UCSD-AML1 (cell line): ENCODE measurements around the gene SNAP29.
"Not testable (repeated sequence)": the region's sequence is repeated elsewhere in the genome, so short reads cannot be mapped to it uniquely, and the experiment has no call there.

Experiments
- DNase-seq: peaks from one replicate; lab custom pipeline; 2025; ENCODE audit not compliant: unreplicated experiment; lab: John Stamatoyannopoulos, UW

Gene SNAP29

GRCh38 chr22:20834206-20834605 is 24.6 kb upstream of the SNAP29 start:
- no peak for DNase-seq

- DNase-seq, result no peak
These were observed 24.1 kb upstream of the SNAP29 start for GRCh38 chr22:20834725-20835124.

- DNase-seq, result no peak
These were observed 21.6 kb upstream of the SNAP29 start for GRCh38 chr22:20836987-20837823.

- not testable (repeated sequence) for DNase-seq
These were observed 19.5 kb upstream of the SNAP29 start for GRCh38 chr22:20839354-20839753.

- no peak for DNase-seq
These were observed 18.8 kb upstream of the SNAP29 start for GRCh38 chr22:20839837-20840645.

GRCh38 chr22:20840646-20841371 is 18.0 kb upstream of the SNAP29 start:
- DNase-seq, result no peak

GRCh38 chr22:20843501-20843900 is 15.3 kb upstream of the SNAP29 start:
- no peak for DNase-seq

- DNase-seq, result no peak
These were observed 14.5 kb upstream of the SNAP29 start for GRCh38 chr22:20844055-20845037.

GRCh38 chr22:20847318-20847822 is 11.4 kb upstream of the SNAP29 start:
- no peak for DNase-seq

- no peak for DNase-seq
These were observed 6.7 kb upstream of the SNAP29 start for GRCh38 chr22:20852076-20852475.

GRCh38 chr22:20852503-20852902 is 6.3 kb upstream of the SNAP29 start:
- DNase-seq, result no peak

GRCh38 chr22:20853236-20853660 is 5.6 kb upstream of the SNAP29 start:
- no peak for DNase-seq

- no peak for DNase-seq
These were observed 1.6 kb upstream of the SNAP29 start for GRCh38 chr22:20857247-20857643.

GRCh38 chr22:20857838-20858614 is 781 bp upstream of the SNAP29 start:
- DNase-seq, result peak; percentile 92

GRCh38 chr22:20859615-20860014 is 808 bp downstream of the SNAP29 start:
- DNase-seq, result no peak

GRCh38 chr22:20862540-20862939 is 3.7 kb downstream of the SNAP29 start:
- no peak for DNase-seq

- no peak for DNase-seq
These were observed 4.6 kb downstream of the SNAP29 start for GRCh38 chr22:20863366-20863765.

GRCh38 chr22:20864186-20864908 is 5.5 kb downstream of the SNAP29 start:
- no peak for DNase-seq

- no peak for DNase-seq
These were observed 6.5 kb downstream of the SNAP29 start for GRCh38 chr22:20865331-20865730.
